Osteocyte (in vitro differentiated cells): ENCODE results near the gene MRGPRX2. TPM values are rescaled to one million over a fixed set of nuclear protein-coding genes. Genes with fewer than 3 reads are reported as not detected.

Experiments
- DNase-seq: peaks from one replicate; pipeline ENCODE4 v3.0.0; 2021; ENCODE audit warnings: mixed read lengths; ENCODE audit not compliant: unreplicated experiment; ENCODE audit errors: extremely low spot score
- H3K27ac Mint-ChIP-seq: one replicate; pipeline ENCODE4 v1.8.0; 2021; ENCODE audit warnings: mild to moderate bottlenecking, mixed read lengths; ENCODE audit not compliant: unreplicated experiment
- H3K27me3 Mint-ChIP-seq: one replicate; pipeline ENCODE4 v1.8.0; 2021; ENCODE audit warnings: mixed read lengths; ENCODE audit not compliant: unreplicated experiment
- H3K36me3 Mint-ChIP-seq: one replicate; pipeline ENCODE4 v1.8.0; 2021; ENCODE audit warnings: mixed read lengths; ENCODE audit not compliant: unreplicated experiment
- H3K4me1 Mint-ChIP-seq: one replicate; pipeline ENCODE4 v1.8.0; 2021; ENCODE audit warnings: mixed read lengths; ENCODE audit not compliant: unreplicated experiment
- H3K4me3 Mint-ChIP-seq: one replicate; pipeline ENCODE4 v1.8.0; 2021; ENCODE audit warnings: mild to moderate bottlenecking, moderate library complexity, mixed read lengths; ENCODE audit not compliant: unreplicated experiment
- H3K9me3 Mint-ChIP-seq: one replicate; pipeline ENCODE4 v1.8.0; 2021; ENCODE audit warnings: mixed read lengths; ENCODE audit not compliant: unreplicated experiment
- CTCF ChIP-seq: fragments of 200-600 bp; sonication (generic); IDR thresholded peaks from 2 replicates; pipeline ENCODE4 v1.5.0; 2021; ENCODE audit warnings: antibody characterized with exemption, mild to moderate bottlenecking, moderate library complexity
- total RNA-seq: library from RNA; stranded (reverse); gene quantifications from 2 replicates; pipeline ENCODE4 v1.2.1, GENCODE V29; 2021

The MRGPRX2 gene
- total RNA-seq, 1 donor from 2014 or later: not detected

- H3K27ac Mint-ChIP-seq: no peak overlapping the region
- no peaks in the 10 kb centered on the region for H3K36me3 Mint-ChIP-seq
- no peaks in the 10 kb centered on the region for H3K4me1 Mint-ChIP-seq
- H3K9me3 Mint-ChIP-seq: no peaks in the 10 kb centered on the region
- peaks cover 32% of the 10 kb centered on the region for H3K27me3 Mint-ChIP-seq
- DNase-seq: no peak
- H3K4me3 Mint-ChIP-seq: no peak overlapping the region
- no peak for TF ChIP-seq CTCF
These were observed 32.3 kb upstream of the MRGPRX2 start for GRCh38 chr11:19092850-19093249.

GRCh38 chr11:19092342-19092741 lies 31.8 kb upstream of the MRGPRX2 start:
- Mint-ChIP-seq H3K4me3 (no peak overlapping the region), H3K9me3 (no peaks in the 10 kb centered on the region), H3K27me3 (peaks cover 27% of the 10 kb centered on the region), H3K4me1 (no peaks in the 10 kb centered on the region), H3K36me3 (no peaks in the 10 kb centered on the region), H3K27ac (no peak overlapping the region)
- no peak for DNase-seq
- TF ChIP-seq CTCF: no peak

GRCh38 chr11:19091366-19091765 lies 30.8 kb upstream of the MRGPRX2 start:
- no peak overlapping the region for H3K27ac Mint-ChIP-seq
- H3K27me3 Mint-ChIP-seq: peaks cover 19% of the 10 kb centered on the region
- H3K4me1 Mint-ChIP-seq: no peaks in the 10 kb centered on the region
- H3K4me3 Mint-ChIP-seq: no peak overlapping the region
- no peaks in the 10 kb centered on the region for H3K36me3 Mint-ChIP-seq
- no peaks in the 10 kb centered on the region for H3K9me3 Mint-ChIP-seq
- no peak for DNase-seq
- TF ChIP-seq CTCF: no peak

- TF ChIP-seq CTCF: no peak
- no peak overlapping the region for H3K4me3 Mint-ChIP-seq
- no peak for DNase-seq
- H3K27ac Mint-ChIP-seq: no peak overlapping the region
- no peaks in the 10 kb centered on the region for H3K4me1 Mint-ChIP-seq
- no peaks in the 10 kb centered on the region for H3K9me3 Mint-ChIP-seq
- no peaks in the 10 kb centered on the region for H3K36me3 Mint-ChIP-seq
- H3K27me3 Mint-ChIP-seq: peaks cover 14% of the 10 kb centered on the region
These were observed 28.9 kb upstream of the MRGPRX2 start for GRCh38 chr11:19089421-19089820.

- no peak overlapping the region for H3K27ac Mint-ChIP-seq
- no peak for DNase-seq
- peaks cover 11% of the 10 kb centered on the region for H3K27me3 Mint-ChIP-seq
- H3K4me1 Mint-ChIP-seq: no peaks in the 10 kb centered on the region
- no peak overlapping the region for H3K4me3 Mint-ChIP-seq
- TF ChIP-seq CTCF: no peak
- H3K9me3 Mint-ChIP-seq: no peaks in the 10 kb centered on the region
- no peaks in the 10 kb centered on the region for H3K36me3 Mint-ChIP-seq
These were observed 28.3 kb upstream of the MRGPRX2 start for GRCh38 chr11:19088791-19089190.
